K562 (cell line): ENCODE measurements around the gene NOS1. TPM values are rescaled to one million over a fixed set of nuclear protein-coding genes. Genes with fewer than 3 reads are reported as not detected.

Experiments
- REST ChIP-seq, 2 experiments: fragments of 450-650 bp; formaldehyde crosslinking in 1 of 2; IDR thresholded peaks; 2 replicates each; pipeline versions ENCODE4 v1.4.0 to v1.6.1; 2014 to 2020; ENCODE audit warnings: mild to moderate bottlenecking in 2 of 2, borderline replicate concordance in 1 of 2, low read depth in 1 of 2
- SNAPC5 ChIP-seq: fragments of 250-450 bp; sonication (Bioruptor Pico); IDR thresholded peaks from 2 replicates; pipeline ENCODE4 v1.8.0; 2021; ENCODE audit warnings: moderate library complexity, mild to moderate bottlenecking, inconsistent platforms
- ZNF140 ChIP-seq: fragments of 250-450 bp; sonication (Bioruptor Pico); IDR thresholded peaks from 2 replicates; pipeline ENCODE4 v1.8.0; 2021; ENCODE audit warnings: moderate library complexity, mild to moderate bottlenecking, inconsistent platforms
- polyA plus RNA-seq, 8 experiments: library from polyadenylated mRNA; depleted of rRNA in 4 of 8; stranded (reverse) in 5 of 8; unstranded in 3 of 8; fragments of >200 nt; fragmentation: Nextera tagmentation in 2 of 8; fragmentation: Illumina TruSeq in 1 of 8; extraction: Ambion mirVana in 2 of 8; extraction: Trizol in 1 of 8; gene quantifications; 2 replicates each; pipeline versions ENCODE4 v1.2.1 to v1.2.3, GENCODE V29; 2011 to 2014; ENCODE audit warnings: inconsistent platforms in 1 of 8, missing spikeins in 1 of 8
- total RNA-seq, 7 experiments: library from RNA; depleted of rRNA in 6 of 7; stranded (reverse); fragments of >200 nt in 6 of 7; fragmentation: Illumina TruSeq in 2 of 7; extraction: Trizol in 2 of 7; gene quantifications; 2 replicates each; pipeline versions ENCODE4 v1.2.1 to v1.2.3, GENCODE V29; 2011 to 2021; ENCODE audit warnings: low replicate concordance in 1 of 7

NOS1 gene
- total and polyA plus RNA-seq, 9 of the 15 experiments (the other 6 are each of a cell fraction or from before 2014, with no cell fraction given), result not detected

- no peak for TF ChIP-seq REST (IDR thresholded peaks at IDR 0.05; ENCODE audit: borderline replicate concordance)
- TF ChIP-seq REST (CRISPR knock-in tag; IDR thresholded peaks at IDR 0.05; ENCODE audit: low read depth), result no peak
- no peak for TF ChIP-seq ZNF140 (CRISPR knock-in tag)
- no peak for TF ChIP-seq SNAPC5 (CRISPR knock-in tag)
Measured at GRCh38 chr12:117168976-117169375, 192.4 kb downstream of the NOS1 start (continued).
